ENCODE results near the gene NDUFA3.

- TF ChIP-seq POLR2A (IDR thresholded peaks at IDR 0.05) (no peak), CTCF (IDR thresholded peaks at IDR 0.05) (no peak), POLR2AphosphoS5 (IDR thresholded peaks at IDR 0.05) (no peak)
These were observed 3.3 kb upstream of the NDUFA3 start for GRCh38 chr19:54099190-54099902.

Measured in upper lobe of left lung (tissue), 4 donors.